22Rv1 (cell line): ENCODE results near the gene IGSF9.

Experiments
- H3K27ac ChIP-seq: fragments of 450-650 bp; 2 replicates; pipeline ENCODE4 v1.5.1; 2017
- CTCF ChIP-seq: fragments of 450-650 bp; IDR thresholded peaks from 2 replicates; pipeline ENCODE4 v1.5.1; 2017; ENCODE audit warnings: mild to moderate bottlenecking
- ZFX ChIP-seq: fragments of 450-650 bp; IDR thresholded peaks from 2 replicates; pipeline ENCODE4 v1.6.1; 2017; ENCODE audit warnings: antibody characterized with exemption, borderline replicate concordance

The IGSF9 gene

GRCh38 chr1:159881622-159882526, 63.5 kb downstream of the IGSF9 start:
- no peak overlapping the region for H3K27ac ChIP-seq
- TF ChIP-seq CTCF (no peak), ZFX (no peak)

- TF ChIP-seq CTCF: no peak
- no peak for TF ChIP-seq ZFX
- no peak overlapping the region for H3K27ac ChIP-seq
Observed at GRCh38 chr1:159880430-159880829, 65.0 kb downstream of the IGSF9 start.

DNA sequence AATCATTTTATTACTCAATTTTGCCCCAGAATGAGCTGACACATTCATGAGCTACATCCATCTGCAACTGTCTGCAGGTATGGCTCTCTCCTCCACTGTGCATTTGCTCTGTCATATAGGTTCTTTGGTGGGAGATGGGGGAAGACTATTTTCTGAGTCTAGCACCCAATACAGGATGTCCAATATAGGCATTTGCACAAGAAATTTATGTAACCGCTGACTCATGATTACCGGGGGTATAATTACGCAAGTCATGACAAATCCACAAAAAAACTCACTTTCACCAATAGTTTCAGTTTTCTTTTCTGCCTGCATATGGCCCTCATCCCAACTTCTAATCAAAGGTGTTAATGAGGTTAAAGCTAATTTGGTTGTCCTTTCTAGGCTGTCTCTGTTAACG, 65.4 kb downstream of the IGSF9 start:
- H3K27ac ChIP-seq: no peak overlapping the region
- TF ChIP-seq CTCF (no peak), ZFX (no peak)

- H3K27ac ChIP-seq: no peak overlapping the region
- TF ChIP-seq ZFX: no peak
- TF ChIP-seq CTCF: no peak
Observed at GRCh38 chr1:159879136-159879535, 66.3 kb downstream of the IGSF9 start.

DNA sequence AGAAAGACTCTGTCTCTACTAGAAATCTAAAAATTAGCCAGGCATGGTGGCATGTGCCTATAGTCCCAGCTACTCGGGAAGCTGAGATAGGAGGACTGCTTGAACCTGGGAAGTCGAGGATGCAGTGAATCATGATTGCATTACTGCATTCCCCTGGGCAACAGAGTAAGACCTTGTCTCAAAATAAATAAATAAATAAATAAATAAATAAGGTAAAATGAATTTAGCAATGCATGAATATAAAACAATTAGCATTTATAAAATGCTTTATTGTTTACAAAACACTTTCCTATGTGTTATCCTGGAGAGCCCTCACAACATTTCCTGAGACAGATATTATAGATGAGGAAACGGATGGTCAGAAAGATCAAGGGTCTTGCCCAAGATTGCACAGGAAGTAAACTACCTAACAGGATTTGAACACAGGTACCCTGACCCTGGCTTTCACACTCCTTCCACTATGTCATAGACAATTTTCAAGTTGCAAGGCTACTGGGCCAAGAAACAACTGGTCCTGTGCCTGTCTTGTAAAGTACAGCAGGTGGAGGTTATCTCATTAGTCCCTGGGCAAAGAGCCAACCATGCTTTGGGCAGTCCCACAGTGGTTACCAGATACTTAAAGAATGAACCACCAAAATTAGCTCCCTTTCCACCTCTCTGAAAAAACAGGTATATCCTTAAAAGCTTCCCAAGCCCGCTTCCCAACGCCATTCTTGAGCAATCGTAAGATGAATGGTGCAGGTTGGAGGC, 67.5 kb downstream of the IGSF9 start:
- no peak overlapping the region for H3K27ac ChIP-seq
- TF ChIP-seq CTCF (no peak), ZFX (no peak)
